Measurements from ENCODE around the gene KLHL21.

The KLHL21 gene

DNA sequence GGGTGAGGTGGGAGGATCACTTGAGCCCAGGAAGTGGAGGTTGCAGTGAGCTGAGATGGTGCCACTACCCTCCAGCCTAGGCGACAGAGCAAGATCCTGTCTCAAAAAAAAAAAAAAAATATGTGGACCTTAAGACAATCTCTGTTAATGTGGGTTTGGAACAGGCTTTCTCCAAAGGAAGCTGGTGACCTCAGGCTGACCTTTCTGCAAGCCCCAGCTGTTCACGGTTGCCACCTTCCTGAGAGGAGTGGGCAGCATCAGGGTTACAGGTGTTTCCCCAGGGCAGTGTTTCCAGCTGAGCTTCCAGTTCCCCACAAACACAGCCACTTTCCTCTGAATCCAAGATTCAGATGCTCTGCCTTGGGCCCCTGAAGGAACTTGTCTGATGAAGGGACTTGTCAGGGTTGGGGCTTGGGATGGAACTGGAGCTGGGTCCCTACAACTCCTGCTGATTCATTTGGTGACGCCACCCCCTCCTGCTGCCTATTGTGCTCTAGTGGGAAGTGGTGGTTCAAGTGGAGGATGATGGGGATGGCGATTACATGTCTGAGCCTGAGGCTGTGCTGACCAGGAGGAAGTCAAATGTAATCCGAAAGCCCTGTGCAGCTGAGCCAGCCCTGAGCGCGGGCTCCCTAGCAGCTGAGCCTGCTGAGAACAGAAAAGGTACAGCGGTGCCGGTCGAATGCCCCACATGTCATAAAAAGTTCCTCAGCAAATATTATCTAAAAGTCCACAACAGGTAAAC, 20.9 kb downstream of the KLHL21 start:
- Histone ChIP-seq H3K27ac (peak overlapping the region in 1 of 2 donors; percentile 93), H3K4me3 (no peak overlapping the region)
- TF ChIP-seq, protein P1, sequence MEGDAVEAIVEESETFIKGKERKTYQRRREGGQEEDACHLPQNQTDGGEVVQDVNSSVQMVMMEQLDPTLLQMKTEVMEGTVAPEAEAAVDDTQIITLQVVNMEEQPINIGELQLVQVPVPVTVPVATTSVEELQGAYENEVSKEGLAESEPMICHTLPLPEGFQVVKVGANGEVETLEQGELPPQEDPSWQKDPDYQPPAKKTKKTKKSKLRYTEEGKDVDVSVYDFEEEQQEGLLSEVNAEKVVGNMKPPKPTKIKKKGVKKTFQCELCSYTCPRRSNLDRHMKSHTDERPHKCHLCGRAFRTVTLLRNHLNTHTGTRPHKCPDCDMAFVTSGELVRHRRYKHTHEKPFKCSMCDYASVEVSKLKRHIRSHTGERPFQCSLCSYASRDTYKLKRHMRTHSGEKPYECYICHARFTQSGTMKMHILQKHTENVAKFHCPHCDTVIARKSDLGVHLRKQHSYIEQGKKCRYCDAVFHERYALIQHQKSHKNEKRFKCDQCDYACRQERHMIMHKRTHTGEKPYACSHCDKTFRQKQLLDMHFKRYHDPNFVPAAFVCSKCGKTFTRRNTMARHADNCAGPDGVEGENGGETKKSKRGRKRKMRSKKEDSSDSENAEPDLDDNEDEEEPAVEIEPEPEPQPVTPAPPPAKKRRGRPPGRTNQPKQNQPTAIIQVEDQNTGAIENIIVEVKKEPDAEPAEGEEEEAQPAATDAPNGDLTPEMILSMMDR (IDR thresholded peaks at IDR 0.05), result no peak
- DNase-seq (ENCODE audit: low spot score), result no peak

DNA sequence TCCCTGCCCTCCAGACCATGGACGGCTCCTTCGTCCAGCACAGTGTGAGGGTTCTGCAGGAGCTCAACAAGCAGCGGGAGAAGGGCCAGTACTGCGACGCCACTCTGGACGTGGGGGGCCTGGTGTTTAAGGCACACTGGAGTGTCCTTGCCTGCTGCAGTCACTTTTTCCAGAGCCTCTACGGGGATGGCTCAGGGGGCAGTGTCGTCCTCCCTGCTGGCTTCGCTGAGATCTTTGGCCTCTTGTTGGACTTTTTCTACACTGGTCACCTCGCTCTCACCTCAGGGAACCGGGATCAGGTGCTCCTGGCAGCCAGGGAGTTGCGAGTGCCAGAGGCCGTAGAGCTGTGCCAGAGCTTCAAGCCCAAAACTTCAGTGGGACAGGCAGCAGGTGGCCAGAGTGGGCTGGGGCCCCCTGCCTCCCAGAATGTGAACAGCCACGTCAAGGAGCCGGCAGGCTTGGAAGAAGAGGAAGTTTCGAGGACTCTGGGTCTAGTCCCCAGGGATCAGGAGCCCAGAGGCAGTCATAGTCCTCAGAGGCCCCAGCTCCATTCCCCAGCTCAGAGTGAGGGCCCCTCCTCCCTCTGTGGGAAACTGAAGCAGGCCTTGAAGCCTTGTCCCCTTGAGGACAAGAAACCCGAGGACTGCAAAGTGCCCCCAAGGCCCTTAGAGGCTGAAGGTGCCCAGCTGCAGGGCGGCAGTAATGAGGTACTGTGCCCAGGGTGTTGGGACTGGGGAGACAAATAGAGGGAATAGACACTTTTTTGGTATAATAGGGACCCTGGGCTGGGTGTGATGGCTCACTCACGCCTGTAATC, 21.9 kb downstream of the KLHL21 start:
- no peak for DNase-seq (ENCODE audit: low spot score)
- Histone ChIP-seq H3K27ac (peak overlapping the region; percentile 93 to 98), H3K4me3 (peak overlapping the region; percentile 96)
- TF ChIP-seq, protein P1 (IDR thresholded peaks at IDR 0.05), result no peak

DNA sequence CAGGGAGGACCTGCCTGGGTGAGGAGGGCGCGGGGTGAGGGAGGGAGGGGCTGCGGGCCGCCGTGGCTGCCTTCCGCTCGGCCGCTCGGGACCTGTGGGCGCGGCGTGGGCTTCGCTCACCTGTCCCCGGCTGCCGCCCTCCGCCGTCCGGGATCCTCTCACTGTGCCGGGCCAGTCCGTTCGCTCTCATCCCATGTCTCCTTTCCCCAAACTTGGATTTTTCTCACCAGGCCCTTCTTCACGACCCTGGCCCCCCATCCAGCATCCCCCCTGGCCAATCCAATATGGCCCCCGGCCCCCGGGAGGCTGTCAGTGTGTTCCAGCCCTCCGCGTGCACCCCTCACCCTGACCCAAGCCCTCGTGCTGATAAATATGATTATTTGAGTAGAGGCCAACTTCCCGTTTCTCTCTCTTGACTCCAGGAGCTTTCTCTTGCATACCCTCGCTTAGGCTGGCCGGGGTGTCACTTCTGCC, 22.5 kb downstream of the KLHL21 start:
- H3K4me3 ChIP-seq, result peak overlapping the region; percentile 96
- no peak for DNase-seq (ENCODE audit: low spot score)
- H3K27ac ChIP-seq, result peak overlapping the region; percentile 93 to 98
- TF ChIP-seq, protein P1 (IDR thresholded peaks at IDR 0.05), result no peak

DNA sequence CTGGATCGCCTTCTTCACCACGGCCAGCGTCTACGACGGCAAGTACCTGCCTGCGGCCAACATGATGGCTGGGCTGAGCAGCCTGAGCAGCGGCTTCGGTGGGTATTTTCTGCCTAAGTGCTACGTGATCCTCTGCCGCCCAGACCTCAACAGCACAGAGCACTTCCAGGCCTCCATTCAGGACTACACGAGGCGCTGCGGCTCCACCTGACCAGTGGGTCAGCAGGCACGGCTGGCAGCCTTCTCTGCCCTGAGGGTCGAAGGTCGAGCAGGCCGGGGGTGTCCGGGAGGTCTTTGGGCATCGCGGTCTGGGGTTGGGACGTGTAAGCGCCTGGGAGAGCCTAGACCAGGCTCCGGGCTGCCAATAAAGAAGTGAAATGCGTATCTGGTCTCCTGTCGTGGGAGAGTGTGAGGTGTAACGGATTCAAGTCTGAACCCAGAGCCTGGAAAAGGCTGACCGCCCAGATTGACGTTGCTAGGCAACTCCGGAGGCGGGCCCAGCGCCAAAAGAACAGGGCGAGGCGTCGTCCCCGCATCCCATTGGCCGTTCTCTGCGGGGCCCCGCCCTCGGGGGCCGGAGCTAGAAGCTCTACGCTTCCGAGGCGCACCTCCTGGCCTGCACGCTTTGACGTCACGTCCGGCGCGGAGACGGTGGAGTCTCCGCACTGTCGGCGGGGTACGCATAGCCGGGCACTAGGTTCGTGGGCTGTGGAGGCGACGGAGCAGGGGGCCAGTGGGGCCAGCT, 23.1 kb downstream of the KLHL21 start, which contains the start of gene ZBTB48:
Gene ZBTB48, plus strand, starts transcription at position 621 of the 745 bp plus-strand sequence. CDS start 616 bp downstream, outside the sequence.
- TF ChIP-seq, protein P1 (IDR thresholded peaks at IDR 0.05), result no peak
- DNase-seq (ENCODE audit: low spot score), result peak; percentile 99
- Histone ChIP-seq H3K4me3 (peak within 1 kb of the TSS; percentile 96), H3K27ac (peak within 1 kb of the TSS; percentile 93 to 98)

DNA sequence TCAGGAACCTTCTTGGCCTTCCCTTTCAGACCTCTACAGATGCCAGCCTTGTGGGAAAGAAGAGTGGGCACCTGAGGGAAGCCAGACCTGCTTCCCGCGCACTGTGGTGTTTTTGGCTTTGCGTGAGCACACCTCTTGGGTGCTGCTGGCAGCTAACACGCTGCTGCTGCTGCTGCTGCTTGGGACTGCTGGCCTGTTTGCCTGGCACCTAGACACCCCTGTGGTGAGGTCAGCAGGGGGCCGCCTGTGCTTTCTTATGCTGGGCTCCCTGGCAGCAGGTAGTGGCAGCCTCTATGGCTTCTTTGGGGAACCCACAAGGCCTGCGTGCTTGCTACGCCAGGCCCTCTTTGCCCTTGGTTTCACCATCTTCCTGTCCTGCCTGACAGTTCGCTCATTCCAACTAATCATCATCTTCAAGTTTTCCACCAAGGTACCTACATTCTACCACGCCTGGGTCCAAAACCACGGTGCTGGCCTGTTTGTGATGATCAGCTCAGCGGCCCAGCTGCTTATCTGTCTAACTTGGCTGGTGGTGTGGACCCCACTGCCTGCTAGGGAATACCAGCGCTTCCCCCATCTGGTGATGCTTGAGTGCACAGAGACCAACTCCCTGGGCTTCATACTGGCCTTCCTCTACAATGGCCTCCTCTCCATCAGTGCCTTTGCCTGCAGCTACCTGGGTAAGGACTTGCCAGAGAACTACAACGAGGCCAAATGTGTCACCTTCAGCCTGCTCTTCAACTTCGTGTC, 23.9 kb downstream of the KLHL21 start:
- DNase-seq (ENCODE audit: low spot score), result no peak
- Histone ChIP-seq H3K4me3 (peak overlapping the region; percentile 96), H3K27ac (peak overlapping the region; percentile 93 to 98)
- TF ChIP-seq, protein P1 (IDR thresholded peaks at IDR 0.05), result no peak

DNA sequence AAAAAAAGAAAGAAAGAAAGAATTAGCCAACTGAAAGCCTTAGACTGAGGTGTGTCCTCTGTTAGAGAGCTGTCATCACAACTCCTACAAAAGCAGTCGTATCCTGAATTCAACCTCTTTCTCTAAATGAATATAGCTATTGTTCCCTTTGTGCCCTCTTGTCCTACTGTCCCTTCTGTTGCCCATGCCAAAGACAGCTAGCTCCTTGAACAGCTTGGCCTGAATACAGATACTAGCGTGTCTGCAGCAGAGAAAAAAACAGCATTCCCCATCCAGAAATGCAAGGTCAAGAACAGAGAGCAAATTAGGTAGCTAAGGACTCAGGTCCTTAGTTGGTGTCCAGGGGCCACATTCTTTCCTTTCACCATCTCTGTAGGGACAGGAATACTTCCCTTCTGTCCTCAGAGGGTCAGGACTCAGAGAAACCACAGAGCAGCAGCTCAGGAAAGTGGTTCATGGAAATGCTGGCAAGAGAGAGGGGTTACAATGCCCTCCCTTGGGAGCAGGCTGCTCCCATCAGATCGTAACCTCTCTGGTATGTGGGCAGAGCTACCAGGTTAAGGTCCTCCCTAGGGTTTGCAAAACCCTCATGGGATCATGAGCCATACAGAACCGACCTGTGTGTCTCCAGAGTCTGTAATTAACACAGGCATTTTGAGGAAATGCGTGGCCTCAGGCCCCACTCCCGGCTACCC, 24.7 kb downstream of the KLHL21 start:
- no peak for DNase-seq (ENCODE audit: low spot score)
- TF ChIP-seq, protein P1 (IDR thresholded peaks at IDR 0.05), result no peak
- Histone ChIP-seq H3K4me3 (no peak overlapping the region), H3K27ac (no peak overlapping the region)
